GM11168 (cell line): ENCODE results near the gene SPAG17.
"Not testable (repeated sequence)": the region's sequence is repeated elsewhere in the genome, so short reads cannot be mapped to it uniquely, and the experiment has no call there.

Experiments used
- in situ Hi-C: fragments of 300-500 bp; cut with MboI; formaldehyde crosslinking; loops from one replicate; pipeline ENCODE4 v1.12.0; 2022; ENCODE audit warnings: low sequenced_read_pairs; ENCODE audit not compliant: unreplicated experiment

SPAG17 gene

GRCh38 chr1:117928881-117929342 lies 256.1 kb downstream of the SPAG17 start:
- in situ Hi-C loops = no loop called here

GRCh38 chr1:117925981-117926380 lies 259.0 kb downstream of the SPAG17 start:
- in situ Hi-C loops = no loop called here

- in situ Hi-C loops = not testable (repeated sequence)
Measured at GRCh38 chr1:117922717-117923116, 262.3 kb downstream of the SPAG17 start.

- in situ Hi-C loops = no loop called here
Measured at GRCh38 chr1:117921991-117922390, 263.0 kb downstream of the SPAG17 start.

GRCh38 chr1:117919376-117919775 lies 265.7 kb downstream of the SPAG17 start:
- in situ Hi-C loops = no loop called here

GRCh38 chr1:117911051-117911450 lies 274.0 kb downstream of the SPAG17 start:
- in situ Hi-C loops = no loop called here

GRCh38 chr1:117905019-117905418 lies 280.0 kb downstream of the SPAG17 start:
- in situ Hi-C loops = no loop called here

GRCh38 chr1:117904485-117904884 lies 280.5 kb downstream of the SPAG17 start:
- in situ Hi-C loops = no loop called here
